GM12878 (cell line): ENCODE measurements around the gene SPARC.

ENCODE experiments used
- ASH2L ChIP-seq: fragments of 300-600, 200-600 bp; sonication (generic); IDR thresholded peaks from 2 replicates; pipeline ENCODE4 v1.6.1; 2017; ENCODE audit warnings: low read depth, mild to moderate bottlenecking, borderline replicate concordance
- ATF2 ChIP-seq: IDR thresholded peaks from 2 replicates; pipeline ENCODE4 v1.6.1; 2012; ENCODE audit warnings: low read length, inconsistent platforms
- BCLAF1 ChIP-seq: fragments of 450-650 bp; IDR thresholded peaks from 2 replicates; pipeline ENCODE4 v1.6.1; 2017; ENCODE audit warnings: antibody characterized with exemption, mild to moderate bottlenecking, moderate library complexity
- EGR1 ChIP-seq, 2 experiments: IDR thresholded peaks; 1 replicate in 1 of 2; 2 replicates in 1 of 2; pipeline ENCODE4 v1.6.1; 2011 to 2012; ENCODE audit warnings: low read depth in 2 of 2, low read length in 2 of 2, borderline replicate concordance in 1 of 2, mild to moderate bottlenecking in 1 of 2, moderate library complexity in 1 of 2
- EP300 ChIP-seq, 2 experiments: fragments of 150-350 bp in 1 of 2; IDR thresholded peaks; 2 replicates each; pipeline ENCODE4 v1.6.1; 2011 to 2012; ENCODE audit warnings: low read depth in 2 of 2, low read length in 2 of 2, borderline replicate concordance in 1 of 2, improper control_type of control experiment in 1 of 2, inconsistent platforms in 1 of 2; ENCODE audit not compliant: control insufficient read depth in 1 of 2
- EZH2 ChIP-seq: IDR thresholded peaks from 2 replicates; pipeline ENCODE4 v1.6.1; 2012; ENCODE audit warnings: low read depth, mild to moderate bottlenecking, control low read depth, inconsistent platforms, low read length, borderline replicate concordance; ENCODE audit not compliant: control insufficient read depth
- MXI1 ChIP-seq: fragments of 150-350 bp; IDR thresholded peaks from 2 replicates; pipeline ENCODE4 v1.6.1; 2011; ENCODE audit warnings: low read depth, mild to moderate bottlenecking, inconsistent platforms, low read length, improper control_type of control experiment
- POLR2A ChIP-seq: IDR thresholded peaks from 2 replicates; pipeline ENCODE4 v1.6.1; 2011; ENCODE audit warnings: low read depth, mild to moderate bottlenecking, low read length
- REST ChIP-seq: IDR thresholded peaks from 2 replicates; pipeline ENCODE4 v1.6.1; 2012; ENCODE audit warnings: mild to moderate bottlenecking, low read depth, low read length
- SREBF2 ChIP-seq: IDR thresholded peaks from 2 replicates; pipeline ENCODE4 v1.6.1; 2012; ENCODE audit warnings: mild to moderate bottlenecking, low read length
- TAF1 ChIP-seq: IDR thresholded peaks from 2 replicates; pipeline ENCODE4 v1.6.1; 2011; ENCODE audit warnings: mild to moderate bottlenecking, low read depth, low read length, borderline replicate concordance

- TF ChIP-seq POLR2A (no peak), SREBF2 (no peak), EP300 (IDR thresholded peaks at IDR 0.05; ENCODE audit: borderline replicate concordance in 1 of 2, control insufficient read depth in 1 of 2, low read depth in 2 of 2, low read length in 2 of 2) (no peak), MXI1 (no peak), EGR1 (IDR thresholded peaks at IDR 0.05; ENCODE audit: borderline replicate concordance in 1 of 2, low read depth in 2 of 2, low read length in 2 of 2) (no peak), TAF1 (no peak), ATF2 (no peak), EZH2 (no peak), BCLAF1 (no peak), ASH2L (no peak), REST (no peak)
Observed at GRCh38 chr5:151720215-151720614, 33.5 kb upstream of the SPARC start.
